CD4-positive, alpha-beta memory T cell (primary cell): ENCODE results near the gene CLPTM1. TPM values are rescaled to one million over a fixed set of nuclear protein-coding genes. Genes with fewer than 3 reads are reported as not detected.

Experiments used
- CTCF ChIA-PET: fragments of 350-600 bp; sonication (Branson Sonifier 250); formaldehyde crosslinking; loops from one replicate; lab custom pipeline; 2021; ENCODE audit warnings: inconsistent platforms; ENCODE audit not compliant: partially characterized antibody; lab: Charles Lee
- POLR2A ChIA-PET: fragments of 350-600 bp; sonication (Branson Sonifier 250); formaldehyde crosslinking; loops from one replicate; lab custom pipeline; 2021; ENCODE audit not compliant: partially characterized antibody; lab: Charles Lee
- DNase-seq, 5 donors: peaks; one replicate each; pipeline versions ENCODE4 v3.0.0 to v3.0.0-alpha.2; 2020 to 2022; ENCODE audit warnings: mixed read lengths in 1 of 5
- H3K27ac ChIP-seq: one replicate; pipeline ENCODE4 v1.7.0; 2013; ENCODE audit warnings: low read depth, low read length
- H3K27me3 ChIP-seq: 2 replicates; pipeline ENCODE4 v1.7.0; 2013; ENCODE audit warnings: mild to moderate bottlenecking, low read length, moderate library complexity; ENCODE audit not compliant: insufficient read depth
- H3K36me3 ChIP-seq: 2 replicates; pipeline ENCODE4 v1.7.0; 2013; ENCODE audit warnings: mild to moderate bottlenecking, low read length, moderate library complexity; ENCODE audit not compliant: insufficient read depth
- H3K4me1 ChIP-seq: 2 replicates; pipeline ENCODE4 v1.7.0; 2013; ENCODE audit warnings: mild to moderate bottlenecking, low read length, moderate library complexity; ENCODE audit not compliant: insufficient read depth
- H3K4me3 ChIP-seq, 2 donors: one replicate each; pipeline ENCODE4 v1.7.0; 2013; ENCODE audit warnings: low read length in 2 of 2, mild to moderate bottlenecking in 1 of 2
- H3K9me3 ChIP-seq, 2 donors: one replicate each; pipeline ENCODE4 v1.7.0; 2013; ENCODE audit warnings: low read length in 2 of 2, control low read depth in 1 of 2; ENCODE audit not compliant: control insufficient read depth in 1 of 2
- H3K27ac Mint-ChIP-seq, 7 donors: one replicate each; pipeline ENCODE4 v1.8.0; 2020 to 2021; ENCODE audit warnings: mixed read lengths in 7 of 7, mild to moderate bottlenecking in 6 of 7, inconsistent platforms in 3 of 7, moderate library complexity in 3 of 7
- H3K27me3 Mint-ChIP-seq, 2 donors: one replicate each; pipeline ENCODE4 v1.8.0; 2020 to 2021; ENCODE audit warnings: mixed read lengths in 2 of 2
- H3K36me3 Mint-ChIP-seq, 2 donors: one replicate each; pipeline ENCODE4 v1.8.0; 2020 to 2021; ENCODE audit warnings: mixed read lengths in 2 of 2, inconsistent platforms in 1 of 2, mild to moderate bottlenecking in 1 of 2
- H3K4me1 Mint-ChIP-seq, 4 donors: one replicate each; pipeline ENCODE4 v1.8.0; 2020 to 2021; ENCODE audit warnings: mixed read lengths in 4 of 4, mild to moderate bottlenecking in 1 of 4
- H3K4me3 Mint-ChIP-seq, 8 donors: one replicate each; pipeline ENCODE4 v1.8.0; 2020 to 2021; ENCODE audit warnings: mixed read lengths in 8 of 8, mild to moderate bottlenecking in 7 of 8, moderate library complexity in 6 of 8, inconsistent platforms in 3 of 8
- H3K9me3 Mint-ChIP-seq, 8 donors: one replicate each; pipeline ENCODE4 v1.8.0; 2020 to 2021; ENCODE audit warnings: mixed read lengths in 8 of 8, mild to moderate bottlenecking in 5 of 8, inconsistent platforms in 3 of 8, moderate library complexity in 1 of 8
- intact Hi-C: fragments of 100-400 bp; cut with micrococcal nuclease; formaldehyde crosslinking; loops from one replicate; pipeline ENCODE4 v1.15.1; 2023
- polyA plus RNA-seq, 2 donors: library from polyadenylated mRNA; unstranded; fragments of 300-500 nt; fragmentation: Illumina TruSeq; gene quantifications; one replicate each; pipeline ENCODE4 v1.2.3, GENCODE V29; 2021
- total RNA-seq, 2 experiments: library from RNA; stranded (reverse); gene quantifications; one replicate each; pipeline ENCODE4 v1.2.3, GENCODE V29; 2021

Gene CLPTM1
- total and polyA plus RNA-seq, 4 experiments from 2014 or later = 16.6 to 86.4 (median 56.3) TPM

GRCh38 chr19:45037393-45038169 lies 82.4 kb downstream of the CLPTM1 start:
- peaks cover 0 to 2% (median 0%) of the 10 kb centered on the region in 8 donors for H3K9me3 Mint-ChIP-seq
- no peaks in the 10 kb centered on the region for H3K27me3 Mint-ChIP-seq
- H3K27me3 ChIP-seq = no peaks in the 10 kb centered on the region
- peaks cover 38 to 50% of the 10 kb centered on the region in 2 donors for H3K36me3 Mint-ChIP-seq
- intact Hi-C loops = loop anchor here (1.0 kb wide), 1 partner anchor 35 kb away; no protein-coding TSS in a partner anchor
- POLR2A ChIA-PET = interaction anchor here (1.8 to 2.7 kb wide), 6 partner anchors 10 to 82 kb away, joined by 4 to 31 read pairs (median 16); partner anchors contain the start of genes CLPTM1, GEMIN7, PPP1R37 and RELB
- no peak overlapping the region for H3K27ac ChIP-seq
- CTCF ChIA-PET = interaction anchor here (0.5 to 2.3 kb wide), 3 partner anchors 8 to 619 kb away, joined by 3 to 5 read pairs (median 5); no protein-coding TSS in a partner anchor
- peak overlapping the region; percentile 31 to 98 (median 62) for H3K4me3 Mint-ChIP-seq
- H3K27ac Mint-ChIP-seq = peak overlapping the region; percentile 8 to 88 (median 65)
- no peak overlapping the region for H3K4me3 ChIP-seq
- no peak for DNase-seq
- H3K4me1 Mint-ChIP-seq = peaks cover 21 to 40% (median 31%) of the 10 kb centered on the region in 4 donors
- H3K36me3 ChIP-seq = peaks cover 39% of the 10 kb centered on the region
- H3K4me1 ChIP-seq = peaks cover 34% of the 10 kb centered on the region
- H3K9me3 ChIP-seq = no peaks in the 10 kb centered on the region

GRCh38 chr19:45038931-45039893 lies 84.0 kb downstream of the CLPTM1 start, which contains the start of gene CLASRP:
TSS of gene CLASRP (plus strand) at chr19:45039045. CDS start at chr19:45040213, 1,168 bp downstream.
- intact Hi-C loops = loop anchor here (1.0 kb wide), 4 partner anchors 37 to 139 kb away; partner anchors contain the start of genes BLOC1S3, GEMIN7 and TRAPPC6A
- no peaks in the 10 kb centered on the region for H3K9me3 ChIP-seq
- DNase-seq = peak; percentile 85 to 88 (median 86)
- Mint-ChIP-seq H3K27ac (peak within 1 kb of the TSS; percentile 88 to 99 (median 98)), H3K4me1 (peaks cover 21 to 46% (median 29%) of the 10 kb centered on the region in 4 donors), H3K27me3 (no peaks in the 10 kb centered on the region), H3K36me3 (peaks cover 33 to 51% of the 10 kb centered on the region in 2 donors), H3K4me3 (peak within 1 kb of the TSS; percentile 95 to 99 (median 98)), H3K9me3 (peaks cover 0 to 2% (median 0%) of the 10 kb centered on the region in 8 donors)
- H3K27ac ChIP-seq = peak within 1 kb of the TSS; percentile 98
- H3K4me1 ChIP-seq = peaks cover 34% of the 10 kb centered on the region
- H3K4me3 ChIP-seq = peak within 1 kb of the TSS; percentile 45 to 62
- ChIA-PET POLR2A (interaction anchor here (0.7 to 2.7 kb wide), 15 partner anchors 11 to 149 kb away, joined by 3 to 31 read pairs (median 5); partner anchors contain the start of genes BLOC1S3, CLPTM1, GEMIN7 and PPP1R37), CTCF (interaction anchor here (0.6 to 2.3 kb wide), 11 partner anchors 10 to 447 kb away, joined by 3 to 9 read pairs (median 3); partner anchors contain the start of genes BLOC1S3 and TRAPPC6A)
- no peaks in the 10 kb centered on the region for H3K27me3 ChIP-seq
- peaks cover 39% of the 10 kb centered on the region for H3K36me3 ChIP-seq

- peaks cover 38% of the 10 kb centered on the region for H3K36me3 ChIP-seq
- ChIA-PET POLR2A (interaction anchor here (1.0 to 2.7 kb wide), 7 partner anchors 39 to 150 kb away, joined by 4 to 31 read pairs (median 16); partner anchors contain the start of genes BLOC1S3, CLPTM1, GEMIN7 and PPP1R37), CTCF (interaction anchor here (0.8 to 2.3 kb wide), 8 partner anchors 13 to 88 kb away, joined by 3 to 9 read pairs (median 3); partner anchors contain the start of gene GEMIN7)
Measured at GRCh38 chr19:45040059-45040771, 85.0 kb downstream of the CLPTM1 start.

GRCh38 chr19:45041125-45041524 lies 85.9 kb downstream of the CLPTM1 start:
- H3K36me3 ChIP-seq = peaks cover 42% of the 10 kb centered on the region
- intact Hi-C loops = no loop called here
- Mint-ChIP-seq H3K27ac (peak overlapping the region in 6 of 7 donors; percentile 68 to 88 (median 77)), H3K36me3 (peaks cover 34 to 56% of the 10 kb centered on the region in 2 donors), H3K4me1 (peaks cover 32 to 60% (median 41%) of the 10 kb centered on the region in 4 donors), H3K4me3 (peak overlapping the region in 7 of 8 donors; percentile 48 to 98 (median 63)), H3K9me3 (peaks cover 0 to 2% (median 0%) of the 10 kb centered on the region in 8 donors), H3K27me3 (no peaks in the 10 kb centered on the region)
- H3K27me3 ChIP-seq = no peaks in the 10 kb centered on the region
- ChIA-PET CTCF (interaction anchor here (1.1 to 1.8 kb wide), 2 partner anchors 19 to 38 kb away, joined by 3 to 5 read pairs; partner anchors contain the start of gene GEMIN7), POLR2A (no interaction called here)
- no peaks in the 10 kb centered on the region for H3K9me3 ChIP-seq
- peak overlapping the region; percentile 3 for H3K27ac ChIP-seq
- peaks cover 37% of the 10 kb centered on the region for H3K4me1 ChIP-seq
- no peak overlapping the region for H3K4me3 ChIP-seq
- no peak for DNase-seq

More at GRCh38 chr19:45040059-45040771, 85.0 kb downstream of the CLPTM1 start:
- H3K4me3 ChIP-seq = peak overlapping the region in 1 of 2 donors; percentile 62
- intact Hi-C loops = no loop called here
- Mint-ChIP-seq H3K27ac (peak overlapping the region in 6 of 7 donors; percentile 88 to 99 (median 98)), H3K27me3 (no peaks in the 10 kb centered on the region), H3K4me1 (peaks cover 26 to 51% (median 33%) of the 10 kb centered on the region in 4 donors), H3K4me3 (peak overlapping the region; percentile 95 to 99 (median 98)), H3K36me3 (peaks cover 32 to 52% of the 10 kb centered on the region in 2 donors), H3K9me3 (peaks cover 0 to 2% (median 0%) of the 10 kb centered on the region in 8 donors)
- H3K27ac ChIP-seq = peak overlapping the region; percentile 98
- peaks cover 34% of the 10 kb centered on the region for H3K4me1 ChIP-seq
- H3K9me3 ChIP-seq = no peaks in the 10 kb centered on the region
- H3K27me3 ChIP-seq = no peaks in the 10 kb centered on the region
- DNase-seq = no peak

Other genes starting within 250 kb of the CLPTM1 start
- 10 to 100 TPM; 10.9 to 11.8 TPM for gene BCL3, start 206.7 kb upstream of the CLPTM1 start, total RNA-seq
- gene BCL3, start 206.7 kb upstream of the CLPTM1 start, polyA plus RNA-seq = 10 to 100 TPM in 1 of 2 donors, 1 to 10 TPM in 1; 3.9 to 15.0 TPM
- gene CBLC, start 177.5 kb upstream of the CLPTM1 start, total RNA-seq = not detected
- not detected for gene CBLC, start 177.5 kb upstream of the CLPTM1 start, polyA plus RNA-seq
- gene BCAM, start 146.3 kb upstream of the CLPTM1 start, total RNA-seq = not detected
- not detected for gene BCAM, start 146.3 kb upstream of the CLPTM1 start, polyA plus RNA-seq
- gene NECTIN2, start 109.1 kb upstream of the CLPTM1 start, total RNA-seq = 1 to 10 TPM in 1 of 2 experiments, under 1 TPM in 1; 0.84 to 1.7 TPM
- under 1 TPM in 1 of 2 donors, not detected in 1; 0.11 TPM for gene NECTIN2, start 109.1 kb upstream of the CLPTM1 start, polyA plus RNA-seq
- 10 to 100 TPM; 32.8 to 34.6 TPM for gene TOMM40, start 64.1 kb upstream of the CLPTM1 start, total RNA-seq
- 10 to 100 TPM; 30.9 to 43.6 TPM for gene TOMM40, start 64.1 kb upstream of the CLPTM1 start, polyA plus RNA-seq
- 10 to 100 TPM in 1 of 2 experiments, 1 to 10 TPM in 1; 9.0 to 11.9 TPM for gene APOE, start 49.6 kb upstream of the CLPTM1 start, total RNA-seq
- gene APOE, start 49.6 kb upstream of the CLPTM1 start, polyA plus RNA-seq = not detected
- 1 to 10 TPM; 6.4 to 7.0 TPM for gene APOC1, start 40.8 kb upstream of the CLPTM1 start, total RNA-seq
- not detected for gene APOC1, start 40.8 kb upstream of the CLPTM1 start, polyA plus RNA-seq
- not detected for gene APOC4, start 13.1 kb upstream of the CLPTM1 start, total RNA-seq
- not detected for gene APOC4, start 13.1 kb upstream of the CLPTM1 start, polyA plus RNA-seq
- gene APOC2, start 9.3 kb upstream of the CLPTM1 start, total RNA-seq = under 1 TPM in 1 of 2 experiments, not detected in 1; 0.49 TPM
- gene APOC2, start 9.3 kb upstream of the CLPTM1 start, polyA plus RNA-seq = not detected
- 10 to 100 TPM; 38.8 to 39.8 TPM for gene RELB, start 46.1 kb downstream of the CLPTM1 start, total RNA-seq
- gene RELB, start 46.1 kb downstream of the CLPTM1 start, polyA plus RNA-seq = 10 to 100 TPM; 19.7 to 31.2 TPM
- gene CLASRP, start 83.7 kb downstream of the CLPTM1 start, total RNA-seq = 100 to 1,000 TPM; 156 to 163 TPM
- gene CLASRP, start 83.7 kb downstream of the CLPTM1 start, polyA plus RNA-seq = 10 to 100 TPM in 1 of 2 donors, 1 to 10 TPM in 1; 3.8 to 12.7 TPM
- 1 to 10 TPM; 1.7 to 1.9 TPM for gene ZNF296, start 121.1 kb downstream of the CLPTM1 start, total RNA-seq
- gene ZNF296, start 121.1 kb downstream of the CLPTM1 start, polyA plus RNA-seq = 1 to 10 TPM in 1 of 2 donors, under 1 TPM in 1; 0.98 to 3.2 TPM
- gene GEMIN7, start 123.9 kb downstream of the CLPTM1 start, total RNA-seq = 10 to 100 TPM; 15.9 to 17.6 TPM
- 10 to 100 TPM; 34.9 to 75.3 TPM for gene GEMIN7, start 123.9 kb downstream of the CLPTM1 start, polyA plus RNA-seq
- 10 to 100 TPM; 25.2 to 26.2 TPM for gene PPP1R37, start 137.8 kb downstream of the CLPTM1 start, total RNA-seq
- gene PPP1R37, start 137.8 kb downstream of the CLPTM1 start, polyA plus RNA-seq = 1 to 10 TPM in 1 of 2 donors, under 1 TPM in 1; 0.31 to 1.4 TPM
- gene NKPD1, start 205.6 kb downstream of the CLPTM1 start, total RNA-seq = 1 to 10 TPM in 1 of 2 experiments, under 1 TPM in 1; 0.80 to 1.2 TPM
- under 1 TPM in 1 of 2 donors, not detected in 1; 0.61 TPM for gene NKPD1, start 205.6 kb downstream of the CLPTM1 start, polyA plus RNA-seq
- gene TRAPPC6A, start 222.9 kb downstream of the CLPTM1 start, total RNA-seq = 10 to 100 TPM; 49.1 to 51.9 TPM
- gene TRAPPC6A, start 222.9 kb downstream of the CLPTM1 start, polyA plus RNA-seq = 100 to 1,000 TPM; 160 to 246 TPM
- gene BLOC1S3, start 223.4 kb downstream of the CLPTM1 start, total RNA-seq = 10 to 100 TPM; 26.5 to 29.9 TPM
- gene BLOC1S3, start 223.4 kb downstream of the CLPTM1 start, polyA plus RNA-seq = 10 to 100 TPM in 1 of 2 donors, 1 to 10 TPM in 1; 5.3 to 15.4 TPM